NK-92 treated with Interleukin-12 subunit alpha and Interleukin-12 subunit beta, amount 100 ng/mL, for 24 hours (cell line): Measurements from ENCODE around the gene PIR.

Experiments used
- DNase-seq: peaks from one replicate; lab custom pipeline; 2025; lab: John Stamatoyannopoulos, UW

Gene PIR

GRCh38 chrX:15344106-15344505 is 149.0 kb downstream of the PIR start:
- no peak for DNase-seq

DNA sequence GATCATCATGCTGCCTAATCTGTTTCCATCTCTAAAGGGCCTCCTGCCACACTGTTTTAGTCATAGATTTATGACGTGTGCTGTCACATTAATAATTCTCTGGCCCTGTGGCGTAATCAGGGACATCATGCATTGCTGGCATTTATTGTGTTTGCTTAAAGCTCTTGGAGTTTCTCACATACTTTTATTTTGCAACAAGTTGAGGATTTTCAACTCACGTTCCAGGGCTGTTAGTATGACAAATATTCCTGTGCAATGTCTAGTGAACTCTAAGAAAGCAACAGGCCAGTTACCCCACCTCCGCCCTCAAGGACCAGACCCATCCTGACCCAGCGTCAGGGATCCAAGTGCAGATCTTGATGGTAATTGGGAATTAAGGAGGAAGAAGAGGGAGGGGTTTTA is 150.1 kb downstream of the PIR start:
- DNase-seq, result no peak

DNA sequence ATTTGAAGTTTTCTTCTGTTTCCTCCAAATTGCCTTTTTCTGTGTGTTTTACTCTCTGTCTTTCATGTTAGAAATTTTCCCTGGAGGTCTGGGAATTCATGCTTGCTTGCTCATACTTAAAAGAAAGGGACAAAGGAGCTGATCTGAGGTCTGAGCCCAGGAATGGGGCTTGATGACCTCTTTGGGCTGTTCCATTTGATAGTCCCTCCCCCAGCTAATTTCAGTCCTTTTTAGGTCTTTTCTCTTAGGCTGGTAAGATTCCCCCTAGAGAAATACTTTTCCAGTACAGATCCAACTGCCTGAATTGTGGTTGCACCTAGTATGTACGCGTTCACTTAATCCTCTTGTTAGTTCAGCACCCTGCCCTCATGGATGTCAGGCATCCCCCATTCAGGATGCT is 152.3 kb downstream of the PIR start:
- DNase-seq, result no peak

DNA sequence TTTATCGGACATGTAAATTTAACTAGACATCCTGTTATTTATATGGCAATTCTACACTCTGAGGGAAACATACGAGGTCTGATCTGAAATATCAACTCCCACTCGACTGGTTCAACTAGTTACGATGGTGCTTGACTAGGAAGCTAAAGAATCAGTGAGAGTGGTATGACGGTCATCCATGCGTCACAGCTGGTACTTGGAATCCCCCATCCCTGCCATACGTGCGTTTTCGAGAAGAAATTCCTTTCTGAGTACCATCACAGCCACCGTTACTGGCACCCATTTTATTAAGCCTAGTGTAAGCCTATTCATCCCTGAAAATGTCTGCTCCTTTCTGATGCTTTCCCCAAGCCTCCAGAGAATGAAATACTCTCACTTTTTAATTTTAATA is 157.1 kb downstream of the PIR start:
- DNase-seq, result no peak

GRCh38 chrX:15335135-15336022 is 157.8 kb downstream of the PIR start, which contains the start of gene PIGA:
TSS of gene PIGA (minus strand) at chrX:15335523. CDS start at chrX:15331930, 3,593 bp downstream.
- peak; percentile 87 for DNase-seq
